CD4-positive, alpha-beta T cell treated with Interferon gamma for 1 hour (primary cell): ENCODE data around the gene CFAP57.
"Not testable (repeated sequence)": the region's sequence is repeated elsewhere in the genome, so short reads cannot be mapped to it uniquely, and the experiment has no call there.

Source experiments
- DNase-seq: peaks from one replicate; pipeline ENCODE4 v3.0.0-alpha.2; 2020

The CFAP57 gene

DNA sequence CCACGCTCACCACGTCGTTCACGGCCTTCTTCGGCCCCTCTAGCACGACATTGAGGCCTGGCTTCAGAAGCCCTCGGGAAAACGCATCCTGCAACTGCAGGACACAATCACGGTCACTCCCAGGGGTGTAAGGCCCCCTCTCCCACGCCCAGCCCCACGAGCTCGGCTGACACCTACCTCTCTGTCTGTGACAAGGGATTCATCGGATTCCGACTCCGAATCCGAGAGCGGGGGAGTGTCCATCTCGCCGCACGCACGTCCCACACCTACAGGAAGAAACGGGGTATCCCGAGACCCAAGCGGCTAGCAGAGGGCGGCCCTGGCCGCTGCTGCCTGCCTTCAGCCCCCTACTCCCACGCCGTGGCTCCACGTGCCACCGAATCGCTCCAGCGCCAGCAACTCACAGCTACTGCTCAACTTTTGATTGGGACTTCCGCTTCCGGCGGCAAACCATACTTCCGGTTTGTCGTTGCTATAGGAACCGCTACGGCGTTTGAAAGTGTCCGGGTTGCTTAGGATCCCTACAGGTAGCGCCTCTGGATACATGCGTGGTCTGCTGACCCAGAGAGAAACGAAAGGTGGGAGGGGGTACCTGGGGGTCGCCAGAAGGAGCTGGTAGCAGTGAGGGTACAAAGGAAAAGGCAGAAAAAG is at the start of gene CFAP57, which contains the start of gene EBNA1BP2:
CFAP57 (plus strand) TSS at position 455 of the 651 bp plus-strand sequence. CDS start 424 bp downstream, outside the sequence.
EBNA1BP2 (minus strand) TSS at position 415 of the 651 bp plus-strand sequence; CDS start at position 243, 172 bp downstream.
- peak; percentile 92 for DNase-seq

DNA sequence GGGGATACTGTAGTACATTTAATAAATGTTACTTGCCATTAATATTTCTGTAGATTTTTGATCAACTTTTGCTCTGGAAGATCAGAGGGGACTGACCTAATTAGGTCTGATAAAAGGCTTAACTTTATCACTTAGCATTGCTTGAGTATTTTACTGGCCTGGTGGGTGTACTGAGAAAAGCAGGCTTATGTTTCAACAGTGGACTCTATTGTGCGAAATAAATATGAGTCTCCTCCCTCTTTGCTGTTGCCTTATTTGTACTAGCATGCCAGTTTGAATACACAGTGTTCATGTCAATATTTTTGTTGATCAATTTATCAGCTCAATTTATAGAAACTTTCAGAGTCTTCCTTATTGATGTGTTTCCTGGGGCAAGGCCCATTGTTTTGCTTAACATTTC is 49.1 kb upstream of the CFAP57 start:
- DNase-seq: no peak

DNA sequence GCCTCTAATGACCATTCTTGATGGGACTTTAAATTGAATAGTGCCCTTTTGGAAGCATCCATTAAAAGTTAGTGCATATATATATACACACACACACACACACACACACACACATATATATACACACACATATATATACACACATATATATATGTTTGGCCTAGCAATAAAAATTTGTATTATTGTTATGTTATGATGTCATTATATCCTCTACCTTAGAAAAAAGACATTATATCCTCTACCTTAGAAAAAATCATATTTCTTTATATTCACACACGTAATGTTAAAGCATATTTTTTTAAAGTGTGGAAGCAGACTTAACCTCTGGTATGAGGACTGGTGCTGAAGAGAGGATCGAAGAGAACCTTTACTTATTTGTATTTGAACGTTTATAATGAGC is 43.3 kb upstream of the CFAP57 start:
- no peak for DNase-seq

DNA sequence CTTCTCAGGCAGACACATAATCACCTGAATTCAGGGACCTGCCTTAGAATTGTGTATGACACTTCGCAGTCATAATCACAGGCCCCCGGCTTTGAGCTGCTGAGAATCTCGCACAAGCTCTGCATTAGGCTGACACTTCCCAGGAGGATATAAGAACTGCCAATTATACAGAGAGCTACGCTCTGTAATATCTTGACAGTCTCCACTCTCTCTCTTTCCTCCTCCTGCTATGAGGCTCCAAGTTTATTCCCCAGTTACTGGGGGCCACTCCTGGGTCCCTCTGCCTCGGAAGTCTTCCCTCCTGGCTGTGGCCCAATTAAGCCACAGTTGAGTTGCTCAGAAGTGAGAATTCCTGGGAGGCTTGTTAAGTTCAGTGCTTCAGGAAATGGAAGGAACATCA is 42.7 kb upstream of the CFAP57 start:
- DNase-seq: no peak

DNA sequence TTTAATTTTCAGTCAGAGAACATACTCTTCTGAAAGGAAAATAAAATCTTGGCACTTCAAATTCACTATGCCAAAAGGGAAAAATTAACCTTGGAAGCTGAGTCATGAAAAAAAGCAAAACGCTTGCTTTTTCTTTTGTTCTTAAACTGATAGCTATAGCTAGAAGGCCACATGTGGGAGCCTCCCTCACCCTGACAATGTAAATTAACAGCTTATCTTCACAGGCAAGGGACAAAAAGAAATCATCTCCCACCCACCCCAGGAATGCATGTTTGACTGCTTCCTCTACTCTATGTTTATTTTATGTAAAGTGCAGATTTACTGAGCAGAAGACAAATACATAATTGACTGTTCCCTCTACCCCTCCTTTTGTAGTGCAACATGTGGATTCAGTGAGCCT is 38.1 kb upstream of the CFAP57 start:
- no peak for DNase-seq

DNA sequence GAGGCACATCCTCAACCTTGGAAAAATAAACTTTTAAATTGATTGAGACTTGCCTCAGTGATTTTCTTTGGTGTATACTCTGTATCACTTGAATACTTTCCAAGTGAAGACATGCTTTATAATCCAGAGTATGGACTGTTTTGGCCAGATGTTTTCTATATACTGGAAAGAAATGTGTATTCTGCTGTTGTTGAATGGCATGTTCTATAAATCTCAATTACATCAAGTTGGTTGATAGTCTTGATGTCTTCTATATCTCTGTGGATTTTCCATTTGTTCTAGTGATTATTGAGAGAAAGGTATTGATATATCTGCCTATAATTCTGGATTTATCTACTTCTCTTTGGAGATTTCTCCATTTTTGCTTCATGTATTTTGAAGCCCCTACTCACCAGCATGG is 37.5 kb upstream of the CFAP57 start:
- DNase-seq: no peak

DNA sequence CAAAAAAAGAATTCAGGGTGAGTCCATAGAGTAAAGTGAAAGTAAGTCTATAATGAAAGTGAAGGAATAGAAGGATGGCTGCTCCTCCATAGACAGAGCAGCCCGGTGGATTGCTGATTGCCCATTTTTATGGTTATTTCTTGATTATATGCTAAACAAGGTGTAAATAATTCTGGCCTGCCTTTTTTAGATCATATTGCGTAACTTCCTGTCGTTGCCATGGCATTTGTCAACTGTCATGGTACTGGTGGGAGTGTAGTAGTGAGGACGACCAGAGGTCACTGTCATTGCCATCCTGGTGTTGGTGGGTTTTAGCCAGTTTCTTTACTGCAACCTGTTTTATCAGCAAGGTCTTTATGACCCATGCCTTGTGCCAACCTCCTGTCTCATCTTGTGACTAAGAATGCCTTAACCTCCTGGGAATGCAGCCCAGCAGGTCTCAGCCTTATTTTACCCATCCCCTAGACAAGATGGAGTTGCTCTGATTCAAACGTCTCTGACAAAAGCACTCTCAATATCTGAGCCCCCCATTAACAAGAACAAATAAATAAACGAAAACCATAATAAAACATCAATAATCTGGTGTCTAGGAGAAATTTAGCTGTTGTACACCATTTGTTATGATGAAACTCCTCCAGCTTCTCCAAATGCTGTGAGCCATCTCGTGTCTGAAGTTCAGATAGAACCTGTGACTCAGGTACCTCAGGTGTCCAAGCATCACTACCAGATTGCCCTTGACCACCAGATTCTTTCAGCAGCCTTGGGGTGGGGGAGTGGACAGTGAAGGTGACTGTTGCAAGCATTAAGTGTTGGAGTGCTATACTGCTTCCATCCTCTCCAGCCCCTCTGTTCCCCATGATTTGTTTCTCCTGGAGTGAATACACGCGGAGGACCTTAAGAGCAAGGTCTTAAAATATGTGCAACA is 36.0 kb upstream of the CFAP57 start:
- no peak for DNase-seq

DNA sequence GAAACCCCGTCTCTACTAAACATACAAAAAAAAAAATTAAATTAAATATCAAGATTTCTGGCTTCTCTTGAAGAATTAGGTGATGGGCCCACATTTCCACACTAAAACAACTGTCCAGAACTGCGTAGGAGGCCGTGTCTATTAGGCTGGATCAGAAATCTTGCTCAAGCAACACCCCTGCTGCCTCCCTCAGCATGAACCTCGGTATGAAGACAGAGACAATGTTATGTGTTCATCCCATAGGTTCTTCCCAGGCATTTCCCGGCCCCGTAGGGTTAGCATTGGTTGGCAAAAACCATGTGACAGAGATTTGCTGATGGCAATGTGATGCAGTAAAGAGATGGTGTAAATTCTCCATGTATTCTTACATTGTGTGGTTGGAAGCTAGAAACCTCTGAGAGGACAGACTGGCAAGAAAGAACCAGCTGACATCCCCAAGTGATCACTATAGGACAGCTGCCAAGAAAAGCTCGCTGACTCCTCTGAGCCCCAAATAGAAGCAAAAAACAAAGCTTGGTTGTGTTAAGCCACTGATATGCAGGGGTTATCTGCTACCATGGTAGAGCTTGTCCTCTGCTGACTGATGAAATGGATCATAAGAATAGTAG is 34.6 kb upstream of the CFAP57 start:
- DNase-seq: no peak

DNA sequence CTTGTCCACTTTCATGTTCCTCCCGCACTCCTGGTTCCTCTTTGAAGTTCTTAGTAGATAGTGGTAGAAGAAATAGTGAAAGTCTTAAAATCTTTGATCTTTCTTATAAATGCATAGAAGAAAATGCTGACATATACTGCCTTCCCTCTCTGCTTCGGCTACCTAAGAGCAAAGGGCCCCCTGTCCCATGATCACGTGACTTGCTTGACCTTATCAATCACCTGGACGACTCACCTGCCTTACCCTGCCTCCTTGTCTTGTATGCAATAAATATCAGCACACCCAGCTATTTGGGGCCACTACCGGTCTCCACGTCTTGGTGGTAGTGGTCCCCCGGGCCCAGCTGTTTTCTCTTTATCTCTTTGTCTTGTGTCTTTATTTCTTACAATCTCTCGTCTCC is 32.8 kb upstream of the CFAP57 start:
- DNase-seq: not testable (repeated sequence)

DNA sequence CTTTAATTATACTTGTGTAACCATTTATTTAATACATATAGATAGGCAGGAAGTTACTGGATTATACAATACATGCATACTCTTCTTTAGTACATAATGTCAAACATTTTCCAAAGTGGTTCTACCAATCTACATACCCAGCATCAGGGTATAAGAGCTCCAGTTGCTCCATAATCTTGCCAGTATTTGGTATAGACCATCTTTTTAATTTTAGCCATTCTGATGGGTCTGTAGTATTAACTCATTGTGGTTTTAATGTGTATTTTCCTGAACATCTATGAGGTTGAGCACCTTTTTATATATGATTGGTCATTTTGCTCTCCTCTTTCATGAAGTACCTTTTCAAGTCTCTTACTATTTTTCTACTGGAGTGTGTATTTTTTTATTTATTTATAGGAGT is 32.1 kb upstream of the CFAP57 start:
- DNase-seq: no peak

DNA sequence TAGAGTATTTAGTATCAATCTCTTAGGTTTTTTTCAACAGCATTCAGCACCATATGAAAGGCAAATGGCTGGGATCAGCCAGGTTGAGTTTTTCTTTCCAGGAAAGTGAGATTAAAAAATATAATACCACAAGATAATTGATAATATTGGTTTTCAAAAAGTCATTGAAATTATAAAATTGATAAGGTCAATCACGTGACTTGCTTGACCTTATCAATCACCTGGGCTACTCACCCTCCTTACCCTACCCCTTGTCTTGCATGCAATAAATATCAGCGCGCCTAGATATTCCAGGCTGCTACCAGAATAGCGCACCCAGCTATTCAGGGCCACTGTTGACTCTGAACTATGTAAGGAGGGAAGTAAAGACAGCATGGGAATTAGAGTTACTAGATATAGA is 31.5 kb upstream of the CFAP57 start:
- no peak for DNase-seq

DNA sequence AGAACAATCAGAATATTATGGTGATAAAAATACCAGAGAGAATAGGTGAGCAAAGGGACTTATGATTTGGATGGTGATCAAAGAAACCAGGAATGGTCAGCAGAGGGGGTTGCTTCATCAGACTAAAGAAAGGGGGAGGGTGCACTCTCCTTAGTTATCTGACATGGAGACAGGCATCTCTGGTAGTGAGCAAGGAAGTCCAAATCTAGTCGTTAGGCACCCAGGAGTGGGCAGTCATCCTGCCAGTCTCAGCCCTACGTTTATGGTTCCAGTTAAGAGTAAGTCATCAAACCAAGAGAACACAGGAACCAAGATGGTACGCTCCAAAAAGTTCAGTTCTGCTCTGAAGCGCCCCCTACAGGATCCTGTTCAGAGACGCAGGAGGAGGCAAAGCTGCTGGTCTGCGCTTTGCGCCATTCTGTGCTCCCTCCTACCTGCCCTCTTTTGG is 28.7 kb upstream of the CFAP57 start:
- DNase-seq: no peak

DNA sequence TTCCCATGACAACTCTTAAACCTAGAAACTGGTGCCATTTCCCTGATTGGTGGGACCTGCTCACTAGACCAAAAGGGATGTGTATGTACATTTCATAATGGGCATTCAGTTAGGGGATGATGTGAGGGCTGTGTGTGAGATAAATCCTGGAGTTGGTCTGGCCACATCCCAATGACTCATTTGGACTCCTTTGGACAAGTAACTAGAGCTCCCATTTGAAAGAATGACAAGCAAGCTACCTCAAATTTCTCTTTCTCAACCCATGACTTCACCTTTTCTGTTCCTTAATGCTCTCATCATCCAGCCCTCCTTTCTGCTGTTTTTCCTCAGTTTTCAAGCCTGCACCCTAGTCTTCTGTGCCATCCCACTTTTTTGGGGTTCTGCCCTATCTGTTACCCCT is 27.9 kb upstream of the CFAP57 start:
- DNase-seq: no peak

DNA sequence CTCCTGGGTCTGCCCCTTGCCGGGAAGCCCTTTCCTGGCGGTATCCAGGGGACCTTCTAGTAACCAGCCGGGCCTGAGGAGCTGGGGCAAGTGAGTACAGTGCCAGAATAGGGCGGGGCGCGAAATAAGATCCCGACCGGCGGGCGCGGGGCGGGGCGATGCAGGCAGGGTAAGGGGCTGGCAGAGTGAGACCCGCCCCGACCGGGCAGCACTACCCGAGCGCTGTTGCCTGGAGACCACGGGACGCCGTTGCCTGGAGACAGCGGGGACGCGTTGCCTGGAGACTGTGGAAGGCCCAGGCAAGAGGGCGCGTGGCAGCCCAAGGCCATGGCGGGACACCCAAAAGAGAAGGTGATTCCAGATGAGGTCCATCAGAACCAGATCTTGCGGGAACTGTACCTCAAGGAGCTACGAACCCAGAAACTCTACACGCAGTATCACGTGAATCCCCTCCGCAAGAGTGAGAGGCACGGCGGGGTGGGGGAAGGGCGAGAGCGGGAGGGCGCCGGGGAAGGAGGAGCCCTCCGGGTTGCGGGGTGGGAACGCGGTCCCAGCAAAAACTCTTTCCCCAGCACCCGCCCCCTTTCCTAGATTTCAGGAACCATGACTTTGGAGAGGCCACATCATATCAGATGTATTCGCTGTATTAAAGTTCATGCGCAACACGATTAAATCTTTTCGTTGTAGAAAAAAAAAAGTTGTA is 24.4 kb upstream of the CFAP57 start:
- peak; percentile 1 for DNase-seq

DNA sequence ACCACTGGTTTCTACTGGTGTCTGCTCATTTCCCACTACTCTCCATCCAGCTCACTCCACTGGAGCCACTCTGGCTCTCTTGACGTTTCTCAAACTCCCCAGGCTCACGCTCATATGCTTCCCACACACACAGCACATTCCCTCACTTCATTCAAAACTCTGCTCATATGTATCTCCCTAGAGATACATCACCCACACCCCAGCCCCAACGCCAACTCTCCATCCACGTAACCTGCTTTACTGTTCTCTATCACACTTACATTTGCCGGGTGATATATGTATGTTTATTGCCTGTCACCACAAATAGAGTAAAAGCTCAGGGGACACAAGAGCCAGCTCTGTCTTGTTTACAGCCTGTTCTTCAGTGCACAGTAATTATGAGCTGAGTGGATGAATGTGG is 22.2 kb upstream of the CFAP57 start:
- no peak for DNase-seq

DNA sequence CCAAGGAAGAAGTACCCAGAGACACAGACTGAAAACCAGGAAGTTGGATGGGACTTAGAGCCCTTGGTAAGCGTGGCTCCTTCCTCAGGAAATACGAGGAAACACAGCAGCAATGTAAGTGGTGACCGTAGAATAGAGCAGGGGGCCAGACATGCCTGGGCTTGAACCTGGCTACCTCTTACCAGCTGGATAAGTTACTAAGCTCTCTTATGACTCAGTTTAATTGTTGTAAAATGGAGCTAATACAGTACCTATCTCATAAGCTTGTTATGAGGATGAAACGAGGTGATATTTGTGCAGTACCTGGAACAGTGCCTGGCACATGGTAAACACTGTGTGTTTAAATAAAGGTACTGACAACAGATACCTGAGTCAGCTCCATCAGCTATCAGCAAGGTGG is 19.3 kb upstream of the CFAP57 start:
- DNase-seq: no peak

DNA sequence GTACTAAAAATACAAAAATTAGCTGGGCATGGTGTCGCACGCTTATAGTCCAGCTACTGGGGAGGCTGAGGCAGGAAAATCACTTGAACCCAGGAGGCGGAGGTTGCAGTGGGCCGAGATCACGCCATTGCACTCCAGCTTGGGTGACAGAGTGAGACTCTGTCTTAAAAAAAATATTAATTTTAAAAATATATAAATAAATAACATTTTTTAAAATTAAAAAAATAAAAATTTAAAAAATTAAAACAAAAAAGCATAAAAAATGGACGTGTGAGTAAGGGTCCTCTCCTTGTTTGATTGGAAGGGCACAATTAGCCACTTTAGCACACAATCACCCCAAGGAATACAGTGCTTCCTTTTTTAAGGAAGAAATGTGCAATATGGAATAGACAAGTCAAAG is 18.7 kb upstream of the CFAP57 start:
- DNase-seq: no peak

DNA sequence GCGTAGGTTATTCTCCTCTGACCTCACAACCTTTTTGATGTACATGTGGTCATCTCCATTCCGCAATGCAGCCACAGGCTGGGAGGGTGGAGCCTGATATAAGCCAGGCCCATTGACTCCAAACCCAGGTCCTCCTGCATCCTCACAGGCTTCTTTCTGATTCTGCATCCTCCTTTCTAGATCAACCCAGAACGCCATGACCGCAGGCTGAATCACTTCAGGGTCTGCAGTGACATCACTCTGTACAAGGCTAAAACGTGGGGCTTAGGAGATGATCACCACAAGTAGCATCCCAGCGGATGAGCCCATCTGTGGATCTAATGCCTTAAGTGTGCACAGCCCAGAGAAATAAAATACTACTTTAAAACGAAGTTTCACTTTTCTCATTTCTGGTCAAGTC is 16.1 kb upstream of the CFAP57 start:
- DNase-seq: no peak

DNA sequence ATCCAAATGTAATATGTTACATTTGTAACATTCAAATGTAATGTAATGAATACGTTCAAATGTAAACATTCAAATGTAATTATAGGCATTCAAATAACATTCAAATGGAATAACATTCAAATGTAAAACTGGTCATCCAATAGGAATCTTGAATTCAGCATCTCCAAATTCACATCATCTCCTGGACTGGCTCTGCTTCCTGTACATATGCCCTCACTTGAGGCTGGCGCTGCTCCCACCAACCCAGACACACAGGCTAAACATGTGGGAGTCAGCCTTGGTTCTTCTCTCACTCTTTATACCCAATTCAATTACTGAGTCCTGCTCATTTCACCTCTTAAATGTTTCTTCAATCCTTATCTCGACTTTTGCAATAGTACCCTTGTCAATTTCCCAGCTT is 7.0 kb upstream of the CFAP57 start:
- DNase-seq: no peak

DNA sequence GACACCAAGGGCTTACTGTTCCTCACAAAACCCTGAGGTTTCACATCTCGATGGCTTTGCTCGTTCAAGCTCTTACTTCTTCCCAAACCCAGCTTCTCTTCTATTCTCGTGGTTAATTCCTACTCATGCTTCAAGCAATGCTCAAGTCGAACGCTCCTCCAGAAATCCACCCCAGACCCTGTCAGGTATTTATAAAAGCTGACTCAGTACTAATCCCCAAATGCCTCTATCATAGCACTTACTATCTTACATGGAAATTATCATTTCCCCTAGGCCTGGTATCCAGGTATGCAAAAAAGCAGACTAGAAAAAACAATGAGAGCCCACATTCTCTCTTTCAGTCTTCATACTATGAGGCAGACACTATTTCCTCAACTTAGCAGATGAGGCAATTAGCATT is 6.4 kb upstream of the CFAP57 start:
- no peak for DNase-seq

DNA sequence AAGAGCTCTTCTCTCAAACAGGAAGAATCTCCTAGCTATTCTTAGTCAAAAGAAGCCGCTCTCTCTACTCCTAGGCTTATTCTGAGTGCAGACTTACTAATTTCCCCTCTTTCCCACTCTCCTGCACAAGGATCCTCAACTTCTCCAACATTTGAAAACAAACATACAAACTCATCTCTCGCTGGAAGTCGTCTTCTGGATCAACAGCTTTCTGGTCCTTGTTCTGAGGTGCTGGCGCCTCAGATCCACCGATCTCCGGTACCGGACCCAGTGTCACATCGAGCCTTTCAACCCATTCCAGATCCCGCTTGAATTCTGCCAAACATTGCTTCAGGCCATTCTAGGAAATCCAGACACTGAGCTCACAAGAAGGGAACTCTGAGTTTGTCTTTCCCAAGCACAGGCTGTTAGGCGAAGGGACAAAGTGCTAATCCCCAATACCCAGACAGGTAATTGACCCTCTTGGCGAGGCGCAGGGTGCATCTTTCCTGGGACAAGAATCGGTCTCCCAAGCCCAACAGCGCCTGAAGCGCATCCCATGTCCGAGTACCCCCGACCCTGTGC is 736 bp upstream of the CFAP57 start:
- no peak for DNase-seq

DNA sequence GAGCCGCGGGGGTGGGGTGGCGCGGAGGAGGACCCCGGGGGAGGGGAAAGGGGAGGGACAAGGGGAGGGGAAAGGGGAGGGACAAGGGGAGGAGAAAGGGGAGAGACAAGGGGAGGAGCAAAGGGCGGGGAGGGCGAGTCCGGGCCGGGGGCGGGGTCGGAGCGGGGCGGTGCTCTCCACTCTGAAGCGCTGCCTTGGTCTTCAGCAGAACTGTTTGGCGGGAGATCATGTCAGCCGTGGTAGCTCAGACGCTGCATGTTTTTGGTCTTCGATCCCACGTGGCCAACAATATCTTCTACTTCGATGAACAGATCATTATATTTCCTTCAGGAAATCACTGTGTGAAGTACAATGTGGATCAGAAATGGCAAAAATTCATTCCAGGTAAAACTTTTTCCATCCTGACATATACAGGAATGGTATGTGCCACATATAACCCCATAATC is 420 bp downstream of the CFAP57 start:
- DNase-seq: peak; percentile 84

DNA sequence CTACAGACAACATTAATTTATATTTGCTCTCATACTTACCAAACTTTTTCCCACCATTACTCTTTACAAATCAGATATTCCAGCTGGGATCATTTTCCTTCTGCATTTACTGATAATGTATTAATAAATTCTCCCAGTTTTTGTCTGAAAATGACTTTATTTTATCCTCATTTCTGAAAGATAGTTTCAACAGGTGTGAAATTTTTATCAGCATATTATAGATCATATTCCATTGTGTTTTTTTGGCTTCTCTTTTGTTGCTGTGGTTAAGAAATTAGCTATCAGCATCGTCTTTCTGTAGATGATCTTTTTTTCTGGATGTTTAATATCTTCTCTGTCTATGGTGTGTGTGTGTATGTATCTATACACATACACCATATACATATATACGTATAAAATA is 2.7 kb downstream of the CFAP57 start:
- no peak for DNase-seq
